ENCODE measurements around the gene INO80. TPM values are rescaled to one million over a fixed set of nuclear protein-coding genes. Genes with fewer than 3 reads are reported as not detected.

INO80 gene
- total RNA-seq, 4 donors from 2014 or later, result 22.4 to 28.7 (median 24.0) TPM

GRCh38 chr15:40992241-40992741, 123.8 kb downstream of the INO80 start:
- Histone ChIP-seq H3K27ac (replicated peaks in 1 of 4) (peak overlapping the region in 2 of 4 donors; percentile 12 to 22), H3K9me3 (no peaks in the 10 kb centered on the region), H3K36me3 (peaks cover 23 to 64% (median 48%) of the 10 kb centered on the region in 4 donors), H3K4me1 (peaks cover 0 to 24% (median 18%) of the 10 kb centered on the region in 4 donors), H3K27me3 (no peaks in the 10 kb centered on the region), H3K4me3 (no peak overlapping the region)
- intact Hi-C loops (cut with DNase I), result no loop called here
- WGBS, result 32% methylated on average over 1 of the region's 1 CpG
- no peak for DNase-seq (ENCODE audit: extremely low spot score)
- TF ChIP-seq EP300 (IDR thresholded peaks at IDR 0.05) (no peak), POLR2AphosphoS5 (IDR thresholded peaks at IDR 0.05) (no peak), POLR2A (IDR thresholded peaks at IDR 0.05; ENCODE audit: low read depth) (no peak), CTCF (IDR thresholded peaks at IDR 0.05) (no peak)

- no peaks in the 10 kb centered on the region for H3K27me3 ChIP-seq
- TF ChIP-seq CTCF (IDR thresholded peaks at IDR 0.05) (no peak), EP300 (IDR thresholded peaks at IDR 0.05) (no peak), POLR2A (IDR thresholded peaks at IDR 0.05; ENCODE audit: low read depth) (no peak), POLR2AphosphoS5 (IDR thresholded peaks at IDR 0.05) (no peak)
- WGBS, result 91% methylated on average over 3 of the region's 3 CpGs
- DNase-seq (ENCODE audit: extremely low spot score), result no peak
- no peaks in the 10 kb centered on the region for H3K9me3 ChIP-seq
- peaks cover 23 to 64% (median 48%) of the 10 kb centered on the region in 4 donors for H3K36me3 ChIP-seq
- peaks cover 0 to 24% (median 18%) of the 10 kb centered on the region in 4 donors for H3K4me1 ChIP-seq
- intact Hi-C loops (cut with DNase I), result no loop called here
- no peak overlapping the region for H3K27ac ChIP-seq (replicated peaks in 1 of 4)
- no peak overlapping the region for H3K4me3 ChIP-seq
Observed at GRCh38 chr15:40991355-40991754, 124.7 kb downstream of the INO80 start.

- H3K27me3 ChIP-seq, result no peaks in the 10 kb centered on the region
- no peak for DNase-seq (ENCODE audit: extremely low spot score)
- no peak overlapping the region for H3K4me3 ChIP-seq
- H3K36me3 ChIP-seq, result peaks cover 23 to 64% (median 48%) of the 10 kb centered on the region in 4 donors
- TF ChIP-seq CTCF (IDR thresholded peaks at IDR 0.05), result no peak
- no peak for TF ChIP-seq POLR2A (IDR thresholded peaks at IDR 0.05; ENCODE audit: low read depth)
- no peak for TF ChIP-seq EP300 (IDR thresholded peaks at IDR 0.05)
- TF ChIP-seq POLR2AphosphoS5 (IDR thresholded peaks at IDR 0.05), result no peak
- WGBS, result 0% methylated on average over 1 of the region's 1 CpG
- intact Hi-C loops (cut with DNase I), result no loop called here
- H3K4me1 ChIP-seq, result peaks cover 0 to 24% (median 18%) of the 10 kb centered on the region in 4 donors
- no peak overlapping the region for H3K27ac ChIP-seq (replicated peaks in 1 of 4)
- no peaks in the 10 kb centered on the region for H3K9me3 ChIP-seq
Observed at GRCh38 chr15:40990789-40991188, 125.3 kb downstream of the INO80 start.

GRCh38 chr15:40990080-40990479, 126.0 kb downstream of the INO80 start:
- Histone ChIP-seq H3K27me3 (no peaks in the 10 kb centered on the region), H3K4me1 (peaks cover 0 to 24% (median 18%) of the 10 kb centered on the region in 4 donors), H3K27ac (replicated peaks in 1 of 4) (no peak overlapping the region), H3K9me3 (no peaks in the 10 kb centered on the region), H3K4me3 (no peak overlapping the region), H3K36me3 (peaks cover 25 to 64% (median 48%) of the 10 kb centered on the region in 4 donors)
- TF ChIP-seq EP300 (IDR thresholded peaks at IDR 0.05) (no peak), CTCF (IDR thresholded peaks at IDR 0.05) (no peak), POLR2A (IDR thresholded peaks at IDR 0.05; ENCODE audit: low read depth) (no peak), POLR2AphosphoS5 (IDR thresholded peaks at IDR 0.05) (no peak)
- intact Hi-C loops (cut with DNase I), result no loop called here
- no peak for DNase-seq (ENCODE audit: extremely low spot score)

GRCh38 chr15:40988156-40988555, 127.9 kb downstream of the INO80 start:
- Histone ChIP-seq H3K9me3 (no peaks in the 10 kb centered on the region), H3K4me1 (peaks cover 0 to 21% (median 15%) of the 10 kb centered on the region in 4 donors), H3K27me3 (no peaks in the 10 kb centered on the region), H3K4me3 (no peak overlapping the region), H3K36me3 (peaks cover 43 to 68% (median 57%) of the 10 kb centered on the region in 4 donors), H3K27ac (replicated peaks in 1 of 4) (no peak overlapping the region)
- DNase-seq (ENCODE audit: extremely low spot score), result no peak
- WGBS, result 93% methylated on average over 4 of the region's 4 CpGs
- intact Hi-C loops (cut with DNase I), result no loop called here
- TF ChIP-seq POLR2AphosphoS5 (IDR thresholded peaks at IDR 0.05), result no peak
- no peak for TF ChIP-seq POLR2A (IDR thresholded peaks at IDR 0.05; ENCODE audit: low read depth)
- TF ChIP-seq CTCF (IDR thresholded peaks at IDR 0.05), result no peak
- TF ChIP-seq EP300 (IDR thresholded peaks at IDR 0.05), result no peak

All from esophagus muscularis mucosa (tissue), 4 donors.